Measurements from ENCODE around the gene TMEM145.
A peak's percentile ranks its signal among the peaks of the same experiment; 100 is the strongest.

The TMEM145 gene

DNA sequence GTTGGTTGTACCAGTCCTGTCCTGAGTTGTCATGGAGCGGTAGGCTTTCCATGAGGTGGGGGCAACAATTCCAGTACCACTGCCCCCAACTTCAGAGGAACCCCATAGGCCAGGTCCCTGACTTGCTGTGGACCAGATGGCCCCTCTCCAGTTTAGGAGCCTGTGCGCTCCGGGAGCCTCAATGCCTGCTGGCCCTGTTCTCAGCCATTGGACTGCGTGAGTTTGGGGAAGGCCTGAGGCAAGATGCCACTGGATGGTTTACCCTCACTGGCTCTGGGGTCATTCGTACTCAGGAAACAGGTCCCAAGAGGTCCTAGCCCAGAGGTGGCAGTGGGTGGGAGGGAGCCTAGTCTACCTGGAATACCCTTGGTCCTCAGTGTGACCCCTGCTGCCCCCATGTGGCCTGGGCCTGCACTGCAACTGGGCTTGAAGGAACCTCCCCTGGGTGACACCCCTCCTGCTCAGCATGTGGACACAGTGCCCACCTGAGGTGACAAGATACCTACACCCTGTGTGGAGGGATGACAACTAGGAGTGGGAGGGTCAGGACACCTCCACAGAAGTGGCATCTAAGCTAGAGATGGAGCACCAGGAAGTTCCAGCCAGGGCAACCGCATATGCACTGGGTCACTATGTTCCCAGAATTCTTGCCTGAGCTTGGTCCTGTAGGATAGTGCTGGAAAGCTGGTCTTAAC, 17.1 kb upstream of the TMEM145 start:
- Histone ChIP-seq H3K4me3 (ENCODE audit: low read depth, low read length) (no peak overlapping the region), H3K36me3 (replicated peaks) (peaks cover 41% of the 10 kb centered on the region), H3K27ac (no peak overlapping the region), H3K27me3 (replicated peaks) (no peaks in the 10 kb centered on the region)
- DNase-seq, result no peak
- TF ChIP-seq, protein P1, sequence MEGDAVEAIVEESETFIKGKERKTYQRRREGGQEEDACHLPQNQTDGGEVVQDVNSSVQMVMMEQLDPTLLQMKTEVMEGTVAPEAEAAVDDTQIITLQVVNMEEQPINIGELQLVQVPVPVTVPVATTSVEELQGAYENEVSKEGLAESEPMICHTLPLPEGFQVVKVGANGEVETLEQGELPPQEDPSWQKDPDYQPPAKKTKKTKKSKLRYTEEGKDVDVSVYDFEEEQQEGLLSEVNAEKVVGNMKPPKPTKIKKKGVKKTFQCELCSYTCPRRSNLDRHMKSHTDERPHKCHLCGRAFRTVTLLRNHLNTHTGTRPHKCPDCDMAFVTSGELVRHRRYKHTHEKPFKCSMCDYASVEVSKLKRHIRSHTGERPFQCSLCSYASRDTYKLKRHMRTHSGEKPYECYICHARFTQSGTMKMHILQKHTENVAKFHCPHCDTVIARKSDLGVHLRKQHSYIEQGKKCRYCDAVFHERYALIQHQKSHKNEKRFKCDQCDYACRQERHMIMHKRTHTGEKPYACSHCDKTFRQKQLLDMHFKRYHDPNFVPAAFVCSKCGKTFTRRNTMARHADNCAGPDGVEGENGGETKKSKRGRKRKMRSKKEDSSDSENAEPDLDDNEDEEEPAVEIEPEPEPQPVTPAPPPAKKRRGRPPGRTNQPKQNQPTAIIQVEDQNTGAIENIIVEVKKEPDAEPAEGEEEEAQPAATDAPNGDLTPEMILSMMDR (IDR thresholded peaks at IDR 0.05; ENCODE audit: low read depth, low read length, missing control alignments), result peak; percentile 99
- in situ Hi-C loops (cut with HindIII; ENCODE audit: low pct_ligation_motif_present, low sequenced_read_pairs), result no loop called here

GRCh38 chr19:42297039-42297438, 16.1 kb upstream of the TMEM145 start:
- Histone ChIP-seq H3K27me3 (replicated peaks) (no peaks in the 10 kb centered on the region), H3K4me3 (ENCODE audit: low read depth, low read length) (no peak overlapping the region), H3K27ac (no peak overlapping the region), H3K36me3 (replicated peaks) (peaks cover 31% of the 10 kb centered on the region)
- TF ChIP-seq, protein P1 (IDR thresholded peaks at IDR 0.05; ENCODE audit: low read depth, low read length, missing control alignments), result no peak
- no peak for DNase-seq
- in situ Hi-C loops (cut with HindIII; ENCODE audit: low pct_ligation_motif_present, low sequenced_read_pairs), result no loop called here

- TF ChIP-seq, protein P1 (IDR thresholded peaks at IDR 0.05; ENCODE audit: low read depth, low read length, missing control alignments), result no peak
- in situ Hi-C loops (cut with HindIII; ENCODE audit: low pct_ligation_motif_present, low sequenced_read_pairs), result no loop called here
- Histone ChIP-seq H3K36me3 (replicated peaks) (peaks cover 4% of the 10 kb centered on the region), H3K27ac (no peak within 1 kb of the TSS), H3K27me3 (replicated peaks) (no peaks in the 10 kb centered on the region), H3K4me3 (ENCODE audit: low read depth, low read length) (peak within 1 kb of the TSS; percentile 80)
- no peak for DNase-seq
Measured at GRCh38 chr19:42301646-42302203, 11.4 kb upstream of the TMEM145 start, which contains the start of gene PRR19. TSS of gene PRR19 (plus strand) at chr19:42302132. CDS start at chr19:42309585, 7,453 bp downstream.

DNA sequence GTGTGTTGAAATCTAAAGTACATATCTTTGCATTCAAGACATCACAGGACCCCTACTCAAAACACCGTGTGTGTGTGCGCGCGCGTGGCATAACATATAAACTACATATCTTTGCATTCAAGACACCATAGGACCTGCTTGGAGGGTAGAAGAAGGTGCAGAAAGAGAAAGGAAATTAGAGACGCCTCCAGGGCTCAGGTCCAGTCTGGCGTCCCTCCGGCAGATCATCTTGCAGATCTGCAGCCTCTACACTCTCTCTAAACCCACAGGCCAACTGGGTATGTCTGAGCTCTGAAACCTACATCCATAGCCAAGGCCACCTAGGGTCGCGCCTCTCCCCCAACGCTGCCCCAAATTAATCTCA, 10.0 kb upstream of the TMEM145 start:
- H3K27ac ChIP-seq, result no peak overlapping the region

GRCh38 chr19:42303876-42304275, 9.2 kb upstream of the TMEM145 start:
- Histone ChIP-seq H3K4me3 (ENCODE audit: low read depth, low read length) (no peak overlapping the region), H3K27me3 (replicated peaks) (no peaks in the 10 kb centered on the region), H3K27ac (no peak overlapping the region), H3K36me3 (replicated peaks) (no peaks in the 10 kb centered on the region)
- DNase-seq, result no peak
- TF ChIP-seq, protein P1 (IDR thresholded peaks at IDR 0.05; ENCODE audit: low read depth, low read length, missing control alignments), result no peak
- in situ Hi-C loops (cut with HindIII; ENCODE audit: low pct_ligation_motif_present, low sequenced_read_pairs), result no loop called here

More for the DNA sequence above, 10.0 kb upstream of the TMEM145 start:
- H3K36me3 ChIP-seq (replicated peaks), result no peaks in the 10 kb centered on the region
- H3K27me3 ChIP-seq (replicated peaks), result no peaks in the 10 kb centered on the region
- TF ChIP-seq, protein P1 (IDR thresholded peaks at IDR 0.05; ENCODE audit: low read depth, low read length, missing control alignments), result no peak
- peak overlapping the region; percentile 80 for H3K4me3 ChIP-seq (ENCODE audit: low read depth, low read length)
- DNase-seq, result no peak
- in situ Hi-C loops (cut with HindIII; ENCODE audit: low pct_ligation_motif_present, low sequenced_read_pairs), result no loop called here
